SK-N-MC (cell line): ENCODE results near the gene C2orf49.

Source experiments
- DNase-seq: peaks from one replicate; pipeline ENCODE4 v3.0.0-alpha.2; 2011; ENCODE audit warnings: low read depth, low spot score
- H3K27ac ChIP-seq: fragments of 200-600 bp; sonication (generic); 2 replicates; pipeline ENCODE4 v1.5.1; 2016; ENCODE audit warnings: mixed run types
- H3K36me3 ChIP-seq: fragments of 200-600 bp; sonication (generic); 2 replicates; pipeline ENCODE4 v1.6.1; 2017; ENCODE audit warnings: antibody characterized with exemption, low read length, mixed read lengths; ENCODE audit not compliant: insufficient read depth
- H3K4me3 ChIP-seq: fragments of 200-600 bp; sonication (generic); 2 replicates; pipeline ENCODE4 v1.5.1; 2016
- H3K9ac ChIP-seq: fragments of 200-600 bp; sonication (generic); 2 replicates; pipeline ENCODE4 v1.8.0; 2017; ENCODE audit warnings: mixed run types, mixed read lengths; ENCODE audit not compliant: insufficient read length
- H3K9me3 ChIP-seq: fragments of 200-600 bp; sonication (generic); 2 replicates; pipeline ENCODE4 v1.6.1; 2017; ENCODE audit warnings: low read depth, mild to moderate bottlenecking, antibody characterized with exemption, low read length, moderate library complexity, mixed read lengths
- EZH2 ChIP-seq: fragments of 200-600 bp; sonication (generic); IDR thresholded peaks from one replicate; pipeline ENCODE4 v1.6.1; 2017; ENCODE audit warnings: antibody characterized with exemption
- FOXP2 ChIP-seq: optimal IDR thresholded peaks from 2 replicates; pipeline ENCODE3; 2011; ENCODE audit warnings: mild to moderate bottlenecking, moderate library complexity; ENCODE audit not compliant: insufficient read depth; ENCODE audit errors: extremely low read length, control extremely low read depth
- POLR2AphosphoS5 ChIP-seq: IDR thresholded peaks from 2 replicates; pipeline ENCODE4 v1.6.1; 2012; ENCODE audit warnings: mild to moderate bottlenecking, low read depth, low read length, borderline replicate concordance

C2orf49 gene

GRCh38 chr2:105335469-105335868, 1.9 kb upstream of the C2orf49 start:
- TF ChIP-seq EZH2 (no peak), FOXP2 (no peak), POLR2AphosphoS5 (no peak)
- Histone ChIP-seq H3K27ac (no peak overlapping the region), H3K36me3 (peaks cover 24% of the 10 kb centered on the region), H3K9me3 (no peaks in the 10 kb centered on the region), H3K9ac (no peak overlapping the region), H3K4me3 (no peak overlapping the region)
- DNase-seq: no peak

GRCh38 chr2:105336786-105337121, 586 bp upstream of the C2orf49 start:
- H3K9ac ChIP-seq: peak overlapping the region; percentile 91
- no peaks in the 10 kb centered on the region for H3K9me3 ChIP-seq
- H3K27ac ChIP-seq: peak overlapping the region; percentile 98
- H3K4me3 ChIP-seq: peak overlapping the region; percentile 82
- DNase-seq: no peak
- H3K36me3 ChIP-seq: peaks cover 37% of the 10 kb centered on the region
- TF ChIP-seq EZH2 (no peak), FOXP2 (no peak), POLR2AphosphoS5 (no peak)

- no peak for DNase-seq
- TF ChIP-seq POLR2AphosphoS5 (no peak), FOXP2 (no peak)
- Histone ChIP-seq H3K36me3 (peaks cover 49% of the 10 kb centered on the region), H3K9me3 (no peaks in the 10 kb centered on the region), H3K27ac (no peak overlapping the region), H3K4me3 (peak overlapping the region; percentile 82), H3K9ac (peak overlapping the region; percentile 88)
These were observed 663 bp downstream of the C2orf49 start for GRCh38 chr2:105338020-105338385.

- no peak overlapping the region for H3K27ac ChIP-seq
- H3K36me3 ChIP-seq: peaks cover 55% of the 10 kb centered on the region
- no peak for DNase-seq
- peak overlapping the region; percentile 88 for H3K9ac ChIP-seq
- peak overlapping the region; percentile 82 for H3K4me3 ChIP-seq
- TF ChIP-seq POLR2AphosphoS5 (no peak), FOXP2 (no peak), EZH2 (no peak)
- H3K9me3 ChIP-seq: no peaks in the 10 kb centered on the region
These were observed 2.1 kb downstream of the C2orf49 start for GRCh38 chr2:105339414-105339813.

- no peak for TF ChIP-seq POLR2AphosphoS5
- no peak for TF ChIP-seq EZH2
- TF ChIP-seq FOXP2: no peak
- Histone ChIP-seq H3K36me3 (peaks cover 90% of the 10 kb centered on the region), H3K27ac (no peak overlapping the region), H3K9me3 (no peaks in the 10 kb centered on the region), H3K9ac (no peak overlapping the region), H3K4me3 (no peak overlapping the region)
- DNase-seq: peak; percentile 26
These were observed 7.5 kb downstream of the C2orf49 start for GRCh38 chr2:105344704-105345345.

GRCh38 chr2:105357122-105357521, 19.8 kb downstream of the C2orf49 start:
- Histone ChIP-seq H3K36me3 (peaks cover 25% of the 10 kb centered on the region), H3K27ac (no peak overlapping the region), H3K9ac (no peak overlapping the region), H3K4me3 (no peak overlapping the region), H3K9me3 (no peaks in the 10 kb centered on the region)
- TF ChIP-seq FOXP2 (no peak), POLR2AphosphoS5 (no peak), EZH2 (no peak)
- DNase-seq: no peak

- no peak for DNase-seq
- TF ChIP-seq FOXP2 (no peak), POLR2AphosphoS5 (no peak), EZH2 (no peak)
- H3K27ac ChIP-seq: no peak overlapping the region
- no peak overlapping the region for H3K4me3 ChIP-seq
- peaks cover 28% of the 10 kb centered on the region for H3K36me3 ChIP-seq
- no peak overlapping the region for H3K9ac ChIP-seq
- H3K9me3 ChIP-seq: no peaks in the 10 kb centered on the region
These were observed 21.3 kb downstream of the C2orf49 start for GRCh38 chr2:105358593-105358992.

GRCh38 chr2:105361102-105361889, 24.0 kb downstream of the C2orf49 start:
- H3K36me3 ChIP-seq: peaks cover 28% of the 10 kb centered on the region

More at GRCh38 chr2:105361102-105361889, 24.0 kb downstream of the C2orf49 start:
- no peak for DNase-seq
- Histone ChIP-seq H3K9me3 (no peaks in the 10 kb centered on the region), H3K4me3 (no peak overlapping the region), H3K27ac (no peak overlapping the region), H3K9ac (no peak overlapping the region)
- no peak for TF ChIP-seq FOXP2
- no peak for TF ChIP-seq POLR2AphosphoS5
- no peak for TF ChIP-seq EZH2
